Trophoblast cell (in vitro differentiated cells and primary cell): ENCODE data around the gene TRAF5.
A peak's percentile ranks its signal among the peaks of the same experiment; 100 is the strongest.

Experiments
- DNase-seq, 2 donors: peaks; one replicate each; pipeline ENCODE4 v3.0.0-alpha.2; 2016
- H2AFZ ChIP-seq: 2 replicates; pipeline ENCODE4 v1.6.1; 2013; ENCODE audit warnings: low read length, moderate library complexity, mild to moderate bottlenecking; ENCODE audit not compliant: insufficient read depth, poor library complexity
- H2AK5ac ChIP-seq: 2 replicates; pipeline ENCODE4 v1.6.1; 2013; ENCODE audit warnings: mild to moderate bottlenecking, low read length
- H2BK120ac ChIP-seq: 2 replicates; pipeline ENCODE4 v1.6.1; 2013; ENCODE audit warnings: low read length, mild to moderate bottlenecking, moderate library complexity; ENCODE audit not compliant: insufficient read depth, poor library complexity
- H2BK12ac ChIP-seq: 2 replicates; pipeline ENCODE4 v1.6.1; 2013; ENCODE audit warnings: mild to moderate bottlenecking, low read length, moderate library complexity
- H2BK5ac ChIP-seq: 2 replicates; pipeline ENCODE4 v1.6.1; 2013; ENCODE audit warnings: low read length, low read depth, moderate library complexity, mild to moderate bottlenecking; ENCODE audit not compliant: poor library complexity
- H3K14ac ChIP-seq: 2 replicates; pipeline ENCODE4 v1.6.1; 2013; ENCODE audit warnings: mild to moderate bottlenecking, low read length
- H3K18ac ChIP-seq: 2 replicates; pipeline ENCODE4 v1.6.1; 2013; ENCODE audit warnings: mild to moderate bottlenecking, low read length
- H3K23ac ChIP-seq: 2 replicates; pipeline ENCODE4 v1.6.1; 2013; ENCODE audit warnings: low read length
- H3K27ac ChIP-seq: 2 replicates; pipeline ENCODE4 v1.5.1; 2013; ENCODE audit warnings: low read depth, mild to moderate bottlenecking, inconsistent platforms, low read length, moderate library complexity
- H3K27me3 ChIP-seq: 2 replicates; pipeline ENCODE4 v1.6.1; 2013; ENCODE audit warnings: inconsistent platforms, mild to moderate bottlenecking, low read length, moderate library complexity; ENCODE audit not compliant: insufficient read depth
- H3K36me3 ChIP-seq, 2 experiments: 1 replicate in 1 of 2; 2 replicates in 1 of 2; pipeline ENCODE4 v1.6.1; 2013; ENCODE audit warnings: low read length in 2 of 2, mild to moderate bottlenecking in 2 of 2, moderate library complexity in 1 of 2; ENCODE audit not compliant: insufficient read depth in 2 of 2, control insufficient read depth in 1 of 2
- H3K4ac ChIP-seq: 2 replicates; pipeline ENCODE4 v1.6.1; 2013; ENCODE audit warnings: low read depth, mild to moderate bottlenecking, low read length, moderate library complexity
- H3K4me1 ChIP-seq, 2 experiments: 1 replicate in 1 of 2; 2 replicates in 1 of 2; pipeline ENCODE4 v1.6.1; 2013; ENCODE audit warnings: low read length in 2 of 2, mild to moderate bottlenecking in 2 of 2, moderate library complexity in 1 of 2; ENCODE audit not compliant: insufficient read depth in 2 of 2, control insufficient read depth in 1 of 2
- H3K4me2 ChIP-seq: 2 replicates; pipeline ENCODE4 v1.6.1; 2013; ENCODE audit warnings: inconsistent platforms, mild to moderate bottlenecking, low read length, moderate library complexity
- H3K4me3 ChIP-seq: 2 replicates; pipeline ENCODE4 v1.5.1; 2013; ENCODE audit warnings: mild to moderate bottlenecking, low read depth, low read length, inconsistent platforms
- H3K79me1 ChIP-seq: one replicate; pipeline ENCODE4 v1.6.1; 2013; ENCODE audit warnings: low read length
- H3K79me2 ChIP-seq: 2 replicates; pipeline ENCODE4 v1.6.1; 2013; ENCODE audit warnings: low read length, mild to moderate bottlenecking; ENCODE audit not compliant: control insufficient read depth, insufficient read depth, poor library complexity
- H3K9ac ChIP-seq: 2 replicates; pipeline ENCODE4 v1.6.1; 2013; ENCODE audit warnings: mild to moderate bottlenecking, low read length
- H3K9me3 ChIP-seq: 2 replicates; pipeline ENCODE4 v1.6.1; 2013; ENCODE audit warnings: low read depth, mild to moderate bottlenecking, control low read depth, inconsistent platforms, low read length; ENCODE audit not compliant: insufficient read depth
- H4K12ac ChIP-seq: 2 replicates; pipeline ENCODE4 v1.6.1; 2013; ENCODE audit warnings: low read depth, mild to moderate bottlenecking, low read length, moderate library complexity
- H4K8ac ChIP-seq: 2 replicates; pipeline ENCODE4 v1.6.1; 2013; ENCODE audit warnings: low read depth, mild to moderate bottlenecking, low read length, moderate library complexity
- H4K91ac ChIP-seq: one replicate; pipeline ENCODE4 v1.6.1; 2013; ENCODE audit warnings: low read depth, mild to moderate bottlenecking, low read length, moderate library complexity
- WGBS: extraction: QIAGEN DNeasy Blood & Tissue Kit; methylation state at CpG from one replicate; pipeline ENCODE4 v1.1.7; 2013; ENCODE audit warnings: missing lambda C conversion rate; ENCODE audit not compliant: insufficient read length, insufficient coverage; ENCODE audit errors: extremely low coverage; 5-methylcytosine and 5-hydroxymethylcytosine counted together

TRAF5 gene

DNA sequence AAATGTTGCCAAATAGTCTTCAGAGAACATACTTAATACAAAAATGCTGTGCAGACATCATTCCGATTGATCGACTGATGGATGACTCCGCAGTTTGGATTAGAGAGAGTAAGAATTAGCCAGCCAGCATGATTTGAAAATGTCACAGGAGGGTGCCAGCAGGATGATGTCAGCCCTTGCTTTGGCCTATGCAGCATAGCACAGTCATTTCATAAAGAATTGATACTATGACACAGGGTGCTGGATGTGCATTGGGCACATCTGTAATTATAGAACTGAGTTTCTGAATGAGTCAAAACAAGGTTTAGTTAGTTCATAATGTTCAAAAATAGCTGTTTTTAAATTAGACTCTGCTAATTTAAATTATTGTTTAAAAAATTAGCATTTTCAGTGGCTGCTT, 21.6 kb upstream of the TRAF5 start:
- no peak overlapping the region for H2BK5ac ChIP-seq
- no peak overlapping the region for H2BK120ac ChIP-seq
- H3K27ac ChIP-seq = no peak overlapping the region
- no peaks in the 10 kb centered on the region for H3K79me2 ChIP-seq
- no peak overlapping the region for H4K12ac ChIP-seq
- H3K4ac ChIP-seq = no peak overlapping the region
- H3K9me3 ChIP-seq = no peaks in the 10 kb centered on the region
- WGBS = no CpG with 5 or more reads among the region's 3 CpGs
- H4K91ac ChIP-seq = no peak overlapping the region
- no peaks in the 10 kb centered on the region for H3K27me3 ChIP-seq
- no peak overlapping the region for H3K14ac ChIP-seq
- DNase-seq = peak; percentile 92 to 97
- H3K4me1 ChIP-seq = no peaks in the 10 kb centered on the region
- no peaks in the 10 kb centered on the region for H3K79me1 ChIP-seq
- no peak overlapping the region for H3K4me2 ChIP-seq
- H3K4me3 ChIP-seq = no peak overlapping the region
- no peak overlapping the region for H3K9ac ChIP-seq
- no peak overlapping the region for H3K18ac ChIP-seq
- no peak overlapping the region for H2AK5ac ChIP-seq
- H2BK12ac ChIP-seq = no peak overlapping the region
- H4K8ac ChIP-seq = no peak overlapping the region
- H3K36me3 ChIP-seq = peaks cover 7 to 9% of the 10 kb centered on the region in 2 experiments
- H3K23ac ChIP-seq = no peak overlapping the region
- H2AFZ ChIP-seq = no peak overlapping the region

GRCh38 chr1:211309617-211310016, 17.0 kb upstream of the TRAF5 start:
- no peak overlapping the region for H2BK5ac ChIP-seq
- H2BK120ac ChIP-seq = no peak overlapping the region
- H3K79me1 ChIP-seq = no peaks in the 10 kb centered on the region
- H3K9me3 ChIP-seq = no peaks in the 10 kb centered on the region
- H3K9ac ChIP-seq = no peak overlapping the region
- no peak overlapping the region for H4K91ac ChIP-seq
- H3K27me3 ChIP-seq = no peaks in the 10 kb centered on the region
- no peak for DNase-seq
- no peak overlapping the region for H2AFZ ChIP-seq
- H2BK12ac ChIP-seq = no peak overlapping the region
- H3K4me2 ChIP-seq = no peak overlapping the region
- no peaks in the 10 kb centered on the region for H3K79me2 ChIP-seq
- H3K27ac ChIP-seq = no peak overlapping the region
- no peak overlapping the region for H3K14ac ChIP-seq
- WGBS = no CpG with 5 or more reads among the region's 3 CpGs
- no peak overlapping the region for H3K4me3 ChIP-seq
- no peak overlapping the region for H4K12ac ChIP-seq
- no peak overlapping the region for H3K4ac ChIP-seq
- H3K4me1 ChIP-seq = no peaks in the 10 kb centered on the region
- no peak overlapping the region for H4K8ac ChIP-seq
- H3K23ac ChIP-seq = no peak overlapping the region
- H3K18ac ChIP-seq = no peak overlapping the region
- H2AK5ac ChIP-seq = no peak overlapping the region
- H3K36me3 ChIP-seq = peaks cover 7 to 14% of the 10 kb centered on the region in 2 experiments

GRCh38 chr1:211313392-211313791, 13.2 kb upstream of the TRAF5 start:
- H3K4me3 ChIP-seq = no peak overlapping the region
- WGBS = no CpG with 5 or more reads among the region's 11 CpGs

DNA sequence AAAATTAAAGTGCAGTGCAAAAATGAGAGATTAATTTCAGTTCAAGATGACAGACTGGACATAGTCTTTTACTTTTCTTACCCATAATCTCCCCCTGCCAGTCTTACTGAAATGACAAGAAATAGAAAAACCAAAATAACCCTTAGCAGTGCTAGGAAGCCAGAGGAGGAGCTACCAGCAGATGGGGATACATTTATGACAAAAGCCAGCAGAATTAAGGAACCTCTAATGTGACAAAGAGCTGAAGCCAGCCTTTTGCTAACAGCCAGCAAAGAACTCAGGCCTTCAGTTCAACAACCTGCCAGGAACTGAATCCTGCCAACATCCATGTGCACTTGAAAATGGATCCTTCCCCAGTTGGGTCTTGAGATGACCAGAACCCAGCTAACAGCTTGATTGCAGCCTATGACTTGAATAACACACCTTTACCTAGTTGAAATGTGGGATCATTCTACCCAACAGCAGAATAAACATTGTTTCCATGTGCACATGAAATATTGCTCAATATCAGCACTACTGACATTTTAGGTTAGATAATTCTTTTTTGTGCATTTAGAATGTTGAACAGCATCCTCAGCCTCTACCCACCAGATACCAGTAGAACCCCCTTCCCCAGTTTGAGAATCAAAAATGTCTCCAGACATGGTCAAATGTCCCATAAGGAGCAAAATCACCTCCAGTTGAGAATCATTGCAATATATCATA, 7.9 kb upstream of the TRAF5 start:
- H3K23ac ChIP-seq = no peak overlapping the region
- no peak overlapping the region for H3K4me2 ChIP-seq
- no peak for DNase-seq
- H2BK12ac ChIP-seq = no peak overlapping the region
- H2BK120ac ChIP-seq = no peak overlapping the region
- no peaks in the 10 kb centered on the region for H3K9me3 ChIP-seq
- H3K79me1 ChIP-seq = no peaks in the 10 kb centered on the region
- no peak overlapping the region for H3K4me3 ChIP-seq
- H3K18ac ChIP-seq = no peak overlapping the region
- no peak overlapping the region for H3K4ac ChIP-seq
- H3K4me1 ChIP-seq = no peaks in the 10 kb centered on the region
- H2AK5ac ChIP-seq = no peak overlapping the region
- H3K79me2 ChIP-seq = no peaks in the 10 kb centered on the region
- no peak overlapping the region for H2BK5ac ChIP-seq
- H4K8ac ChIP-seq = no peak overlapping the region
- H4K91ac ChIP-seq = no peak overlapping the region
- H2AFZ ChIP-seq = no peak overlapping the region
- peaks cover 2% of the 10 kb centered on the region in 2 experiments for H3K36me3 ChIP-seq
- H3K9ac ChIP-seq = no peak overlapping the region
- H3K27me3 ChIP-seq = no peaks in the 10 kb centered on the region
- no peak overlapping the region for H3K27ac ChIP-seq
- H3K14ac ChIP-seq = no peak overlapping the region
- no peak overlapping the region for H4K12ac ChIP-seq

More at GRCh38 chr1:211313392-211313791, 13.2 kb upstream of the TRAF5 start:
- H3K18ac ChIP-seq = no peak overlapping the region
- no peak overlapping the region for H4K12ac ChIP-seq
- H2AFZ ChIP-seq = no peak overlapping the region
- H3K9me3 ChIP-seq = no peaks in the 10 kb centered on the region
- no peak overlapping the region for H3K9ac ChIP-seq
- peaks cover 7 to 14% of the 10 kb centered on the region in 2 experiments for H3K36me3 ChIP-seq
- H3K14ac ChIP-seq = no peak overlapping the region
- no peak overlapping the region for H4K91ac ChIP-seq
- no peaks in the 10 kb centered on the region for H3K4me1 ChIP-seq
- no peaks in the 10 kb centered on the region for H3K79me2 ChIP-seq
- H3K27me3 ChIP-seq = no peaks in the 10 kb centered on the region
- H2BK120ac ChIP-seq = no peak overlapping the region
- H3K4me2 ChIP-seq = no peak overlapping the region
- no peak overlapping the region for H2BK5ac ChIP-seq
- no peaks in the 10 kb centered on the region for H3K79me1 ChIP-seq
- H2AK5ac ChIP-seq = no peak overlapping the region
- no peak for DNase-seq
- H2BK12ac ChIP-seq = no peak overlapping the region
- H3K23ac ChIP-seq = no peak overlapping the region
- no peak overlapping the region for H3K4ac ChIP-seq
- no peak overlapping the region for H3K27ac ChIP-seq
- H4K8ac ChIP-seq = no peak overlapping the region
